ENCODE measurements around the gene PPP2R5C. TPM values are rescaled to one million over a fixed set of nuclear protein-coding genes. Genes with fewer than 3 reads are reported as not detected.

PPP2R5C gene
- total RNA-seq, 2 donors from 2014 or later = 516 to 530 TPM

- peaks cover 69% of the 10 kb centered on the region for H3K4me1 Mint-ChIP-seq
These were observed 62.1 kb downstream of the PPP2R5C start for GRCh38 chr14:101823511-101824120.

GRCh38 chr14:101824339-101824727 lies 62.8 kb downstream of the PPP2R5C start:
- peak overlapping the region; percentile 98 for H3K27ac Mint-ChIP-seq
- peak overlapping the region; percentile 90 for H3K4me3 Mint-ChIP-seq
- H3K36me3 Mint-ChIP-seq (ENCODE audit: low read depth) = peaks cover 15% of the 10 kb centered on the region
- DNase-seq = no peak
- no peak for ATAC-seq
- H3K9me3 ChIP-seq (ENCODE audit: control insufficient read depth, low read length, poor library complexity, severe bottlenecking) = no peaks in the 10 kb centered on the region
- no peaks in the 10 kb centered on the region for H3K27me3 Mint-ChIP-seq
- H3K4me1 Mint-ChIP-seq = peaks cover 71% of the 10 kb centered on the region

More at GRCh38 chr14:101823511-101824120, 62.1 kb downstream of the PPP2R5C start:
- no peaks in the 10 kb centered on the region for H3K27me3 Mint-ChIP-seq
- peak overlapping the region; percentile 90 for H3K4me3 Mint-ChIP-seq
- H3K27ac Mint-ChIP-seq = peak overlapping the region; percentile 98
- H3K36me3 Mint-ChIP-seq (ENCODE audit: low read depth) = peaks cover 15% of the 10 kb centered on the region
- DNase-seq (peak; percentile 40 to 65 (median 61)), ATAC-seq (peak; percentile 73)
- H3K9me3 ChIP-seq (ENCODE audit: control insufficient read depth, low read length, poor library complexity, severe bottlenecking) = no peaks in the 10 kb centered on the region

- peak overlapping the region; percentile 98 for H3K27ac Mint-ChIP-seq
- ATAC-seq = no peak
These were observed 64.3 kb downstream of the PPP2R5C start for GRCh38 chr14:101825797-101826196.

GRCh38 chr14:101826351-101826750 lies 64.8 kb downstream of the PPP2R5C start:
- peak overlapping the region; percentile 90 for H3K4me3 Mint-ChIP-seq
- H3K9me3 ChIP-seq (ENCODE audit: control insufficient read depth, low read length, poor library complexity, severe bottlenecking) = no peaks in the 10 kb centered on the region
- no peaks in the 10 kb centered on the region for H3K27me3 Mint-ChIP-seq
- H3K36me3 Mint-ChIP-seq (ENCODE audit: low read depth) = peaks cover 15% of the 10 kb centered on the region
- H3K4me1 Mint-ChIP-seq = peaks cover 69% of the 10 kb centered on the region
- no peak for ATAC-seq
- H3K27ac Mint-ChIP-seq = peak overlapping the region; percentile 98
- DNase-seq = no peak

More at GRCh38 chr14:101825797-101826196, 64.3 kb downstream of the PPP2R5C start:
- H3K9me3 ChIP-seq (ENCODE audit: control insufficient read depth, low read length, poor library complexity, severe bottlenecking) = no peaks in the 10 kb centered on the region
- Mint-ChIP-seq H3K4me1 (peaks cover 70% of the 10 kb centered on the region), H3K36me3 (ENCODE audit: low read depth) (peaks cover 15% of the 10 kb centered on the region), H3K4me3 (peak overlapping the region; percentile 90), H3K27me3 (no peaks in the 10 kb centered on the region)
- DNase-seq = no peak

- peak overlapping the region; percentile 83 for H3K4me3 Mint-ChIP-seq
- peaks cover 13% of the 10 kb centered on the region for H3K36me3 Mint-ChIP-seq (ENCODE audit: low read depth)
- no peak for ATAC-seq
These were observed 65.8 kb downstream of the PPP2R5C start for GRCh38 chr14:101827286-101827685.

GRCh38 chr14:101828046-101828445 lies 66.5 kb downstream of the PPP2R5C start:
- peaks cover 70% of the 10 kb centered on the region for H3K4me1 Mint-ChIP-seq
- H3K36me3 Mint-ChIP-seq (ENCODE audit: low read depth) = peaks cover 13% of the 10 kb centered on the region
- DNase-seq (no peak), ATAC-seq (no peak)
- H3K9me3 ChIP-seq (ENCODE audit: control insufficient read depth, low read length, poor library complexity, severe bottlenecking) = no peaks in the 10 kb centered on the region
- peak overlapping the region; percentile 98 for H3K27ac Mint-ChIP-seq
- no peaks in the 10 kb centered on the region for H3K27me3 Mint-ChIP-seq
- peak overlapping the region; percentile 83 for H3K4me3 Mint-ChIP-seq

More at GRCh38 chr14:101827286-101827685, 65.8 kb downstream of the PPP2R5C start:
- Mint-ChIP-seq H3K27me3 (no peaks in the 10 kb centered on the region), H3K27ac (peak overlapping the region; percentile 98), H3K4me1 (peaks cover 70% of the 10 kb centered on the region)
- DNase-seq = no peak
- H3K9me3 ChIP-seq (ENCODE audit: control insufficient read depth, low read length, poor library complexity, severe bottlenecking) = no peaks in the 10 kb centered on the region

GRCh38 chr14:101830271-101830670 lies 68.8 kb downstream of the PPP2R5C start:
- Mint-ChIP-seq H3K27ac (peak overlapping the region; percentile 98), H3K4me3 (peak overlapping the region; percentile 50), H3K4me1 (peaks cover 71% of the 10 kb centered on the region), H3K27me3 (no peaks in the 10 kb centered on the region), H3K36me3 (ENCODE audit: low read depth) (peaks cover 5% of the 10 kb centered on the region)
- H3K9me3 ChIP-seq (ENCODE audit: control insufficient read depth, low read length, poor library complexity, severe bottlenecking) = no peaks in the 10 kb centered on the region
- DNase-seq = no peak
- no peak for ATAC-seq

- H3K4me3 Mint-ChIP-seq = peak overlapping the region; percentile 25
- H3K9me3 ChIP-seq (ENCODE audit: control insufficient read depth, low read length, poor library complexity, severe bottlenecking) = no peaks in the 10 kb centered on the region
- peaks cover 2% of the 10 kb centered on the region for H3K36me3 Mint-ChIP-seq (ENCODE audit: low read depth)
These were observed 71.5 kb downstream of the PPP2R5C start for GRCh38 chr14:101833045-101833444.

GRCh38 chr14:101834397-101834796 lies 72.9 kb downstream of the PPP2R5C start:
- H3K27me3 Mint-ChIP-seq = no peaks in the 10 kb centered on the region
- peaks cover 4% of the 10 kb centered on the region for H3K36me3 Mint-ChIP-seq (ENCODE audit: low read depth)
- DNase-seq = no peak
- peaks cover 67% of the 10 kb centered on the region for H3K4me1 Mint-ChIP-seq
- peak overlapping the region; percentile 98 for H3K27ac Mint-ChIP-seq
- H3K4me3 Mint-ChIP-seq = peak overlapping the region; percentile 58
- no peaks in the 10 kb centered on the region for H3K9me3 ChIP-seq (ENCODE audit: control insufficient read depth, low read length, poor library complexity, severe bottlenecking)
- ATAC-seq = no peak

More at GRCh38 chr14:101833045-101833444, 71.5 kb downstream of the PPP2R5C start:
- peaks cover 65% of the 10 kb centered on the region for H3K4me1 Mint-ChIP-seq
- DNase-seq (no peak), ATAC-seq (no peak)
- H3K27ac Mint-ChIP-seq = peak overlapping the region; percentile 98
- H3K27me3 Mint-ChIP-seq = no peaks in the 10 kb centered on the region

GRCh38 chr14:101834800-101835547 lies 73.5 kb downstream of the PPP2R5C start:
- no peak for ATAC-seq
- no peaks in the 10 kb centered on the region for H3K9me3 ChIP-seq (ENCODE audit: control insufficient read depth, low read length, poor library complexity, severe bottlenecking)
- peaks cover 5% of the 10 kb centered on the region for H3K36me3 Mint-ChIP-seq (ENCODE audit: low read depth)
- H3K27ac Mint-ChIP-seq = peak overlapping the region; percentile 98
- H3K27me3 Mint-ChIP-seq = no peaks in the 10 kb centered on the region
- no peak for DNase-seq
- peak overlapping the region; percentile 49 for H3K4me3 Mint-ChIP-seq
- H3K4me1 Mint-ChIP-seq = peaks cover 67% of the 10 kb centered on the region

GRCh38 chr14:101835566-101835965 lies 74.1 kb downstream of the PPP2R5C start:
- Mint-ChIP-seq H3K4me1 (peaks cover 67% of the 10 kb centered on the region), H3K4me3 (peak overlapping the region; percentile 49), H3K27ac (peak overlapping the region; percentile 98), H3K36me3 (ENCODE audit: low read depth) (peaks cover 5% of the 10 kb centered on the region), H3K27me3 (no peaks in the 10 kb centered on the region)
- ATAC-seq (no peak), DNase-seq (no peak)
- H3K9me3 ChIP-seq (ENCODE audit: control insufficient read depth, low read length, poor library complexity, severe bottlenecking) = no peaks in the 10 kb centered on the region

- H3K4me1 Mint-ChIP-seq = peaks cover 69% of the 10 kb centered on the region
- H3K4me3 Mint-ChIP-seq = peak overlapping the region; percentile 70
These were observed 74.6 kb downstream of the PPP2R5C start for GRCh38 chr14:101836135-101836534.

GRCh38 chr14:101838476-101838875 lies 77.0 kb downstream of the PPP2R5C start:
- DNase-seq = no peak
- Mint-ChIP-seq H3K27me3 (no peaks in the 10 kb centered on the region), H3K4me1 (peaks cover 75% of the 10 kb centered on the region), H3K36me3 (ENCODE audit: low read depth) (peaks cover 5% of the 10 kb centered on the region), H3K4me3 (peak overlapping the region; percentile 83), H3K27ac (peak overlapping the region; percentile 98)
- ATAC-seq = peak; percentile 23
- H3K9me3 ChIP-seq (ENCODE audit: control insufficient read depth, low read length, poor library complexity, severe bottlenecking) = no peaks in the 10 kb centered on the region

More at GRCh38 chr14:101836135-101836534, 74.6 kb downstream of the PPP2R5C start:
- ATAC-seq (no peak), DNase-seq (no peak)
- Mint-ChIP-seq H3K27me3 (no peaks in the 10 kb centered on the region), H3K36me3 (ENCODE audit: low read depth) (peaks cover 5% of the 10 kb centered on the region), H3K27ac (peak overlapping the region; percentile 98)
- H3K9me3 ChIP-seq (ENCODE audit: control insufficient read depth, low read length, poor library complexity, severe bottlenecking) = no peaks in the 10 kb centered on the region

Measured in T-helper 17 cell (primary cell).